GM19351 (cell line): ENCODE data around the gene HCN3.
"Not testable (repeated sequence)": the region's sequence is repeated elsewhere in the genome, so short reads cannot be mapped to it uniquely, and the experiment has no call there.

Experiments
- ATAC-seq: cut with Tn5 transposase; IDR thresholded peaks from one replicate; pipeline ENCODE4 v1.9.1; 2021; ENCODE audit warnings: mild to moderate bottlenecking, moderate library complexity; ENCODE audit not compliant: unreplicated experiment

HCN3 gene

GRCh38 chr1:155282488-155283091, 5.3 kb downstream of the HCN3 start:
- no peak for ATAC-seq

- no peak for ATAC-seq
Observed at GRCh38 chr1:155284476-155284875, 7.2 kb downstream of the HCN3 start.

GRCh38 chr1:155285063-155285462, 7.8 kb downstream of the HCN3 start:
- no peak for ATAC-seq

- ATAC-seq = no peak
Observed at GRCh38 chr1:155285631-155286044, 8.4 kb downstream of the HCN3 start.

- ATAC-seq = no peak
Observed at GRCh38 chr1:155286544-155286943, 9.3 kb downstream of the HCN3 start.

GRCh38 chr1:155287987-155288543, 10.8 kb downstream of the HCN3 start:
- ATAC-seq = no peak

- not testable (repeated sequence) for ATAC-seq
Observed at GRCh38 chr1:155291006-155291405, 13.7 kb downstream of the HCN3 start.

GRCh38 chr1:155293086-155293749, 16.0 kb downstream of the HCN3 start:
- no peak for ATAC-seq

- no peak for ATAC-seq
Observed at GRCh38 chr1:155294520-155295182, 17.4 kb downstream of the HCN3 start.

- ATAC-seq = no peak
Observed at GRCh38 chr1:155295183-155295941, 18.1 kb downstream of the HCN3 start.

GRCh38 chr1:155295942-155296267, 18.6 kb downstream of the HCN3 start:
- ATAC-seq = no peak

GRCh38 chr1:155296661-155297060, 19.4 kb downstream of the HCN3 start:
- ATAC-seq = no peak

- no peak for ATAC-seq
Observed at GRCh38 chr1:155297384-155297783, 20.1 kb downstream of the HCN3 start.

GRCh38 chr1:155300024-155300423, 22.8 kb downstream of the HCN3 start:
- no peak for ATAC-seq

GRCh38 chr1:155300553-155301329, 23.5 kb downstream of the HCN3 start:
- ATAC-seq = no peak

GRCh38 chr1:155301342-155301841, 24.1 kb downstream of the HCN3 start, which contains the start of gene PKLR:
Gene PKLR (minus strand): TSS chr1:155301438. CDS start chr1:155301395, 43 bp downstream.
- ATAC-seq = no peak

GRCh38 chr1:155304558-155305063, 27.3 kb downstream of the HCN3 start:
- no peak for ATAC-seq

- no peak for ATAC-seq
Observed at GRCh38 chr1:155305881-155306391, 28.7 kb downstream of the HCN3 start.

- no peak for ATAC-seq
Observed at GRCh38 chr1:155307247-155307740, 30.0 kb downstream of the HCN3 start.
